ENCODE data around the gene COL2A1. TPM values are rescaled to one million over a fixed set of nuclear protein-coding genes. Genes with fewer than 3 reads are reported as not detected.

COL2A1 gene
- total RNA-seq, 4 donors from 2014 or later, result not detected

DNA sequence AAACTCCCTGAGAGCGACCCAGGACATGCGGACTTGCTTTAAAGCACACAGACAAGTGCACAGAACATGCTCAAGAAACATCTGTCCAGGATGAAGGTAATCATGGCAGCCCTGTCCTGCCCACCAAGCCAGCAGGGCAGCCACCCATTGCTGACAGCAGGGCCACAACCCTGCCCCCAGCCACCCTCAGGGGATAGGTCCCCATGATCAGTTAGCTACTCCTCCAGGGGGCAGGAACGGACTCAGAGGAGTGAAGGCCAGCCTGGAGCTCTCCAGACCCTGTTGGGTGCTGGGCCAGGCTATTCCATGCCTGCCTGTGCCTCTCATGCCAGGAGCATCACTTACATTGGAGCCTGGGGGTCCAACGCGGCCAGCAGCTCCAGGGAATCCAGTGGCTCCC, 25.1 kb downstream of the COL2A1 start:
- TF ChIP-seq, protein P1, sequence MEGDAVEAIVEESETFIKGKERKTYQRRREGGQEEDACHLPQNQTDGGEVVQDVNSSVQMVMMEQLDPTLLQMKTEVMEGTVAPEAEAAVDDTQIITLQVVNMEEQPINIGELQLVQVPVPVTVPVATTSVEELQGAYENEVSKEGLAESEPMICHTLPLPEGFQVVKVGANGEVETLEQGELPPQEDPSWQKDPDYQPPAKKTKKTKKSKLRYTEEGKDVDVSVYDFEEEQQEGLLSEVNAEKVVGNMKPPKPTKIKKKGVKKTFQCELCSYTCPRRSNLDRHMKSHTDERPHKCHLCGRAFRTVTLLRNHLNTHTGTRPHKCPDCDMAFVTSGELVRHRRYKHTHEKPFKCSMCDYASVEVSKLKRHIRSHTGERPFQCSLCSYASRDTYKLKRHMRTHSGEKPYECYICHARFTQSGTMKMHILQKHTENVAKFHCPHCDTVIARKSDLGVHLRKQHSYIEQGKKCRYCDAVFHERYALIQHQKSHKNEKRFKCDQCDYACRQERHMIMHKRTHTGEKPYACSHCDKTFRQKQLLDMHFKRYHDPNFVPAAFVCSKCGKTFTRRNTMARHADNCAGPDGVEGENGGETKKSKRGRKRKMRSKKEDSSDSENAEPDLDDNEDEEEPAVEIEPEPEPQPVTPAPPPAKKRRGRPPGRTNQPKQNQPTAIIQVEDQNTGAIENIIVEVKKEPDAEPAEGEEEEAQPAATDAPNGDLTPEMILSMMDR (IDR thresholded peaks at IDR 0.05; ENCODE audit: low read depth), result no peak

DNA sequence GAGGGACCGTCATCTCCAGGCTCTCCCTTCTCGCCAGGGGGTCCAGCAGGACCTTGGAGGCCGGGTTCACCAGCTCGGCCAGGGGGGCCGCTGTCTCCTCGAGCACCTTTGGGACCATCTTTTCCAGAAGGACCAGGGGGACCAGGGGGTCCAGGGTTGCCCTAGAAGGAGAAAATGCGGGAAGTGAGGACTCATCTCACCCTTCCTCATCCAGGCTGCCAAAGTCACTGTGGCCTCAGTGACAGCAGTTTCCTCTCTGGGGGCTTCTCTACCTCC, 25.7 kb downstream of the COL2A1 start:
- TF ChIP-seq, protein P1 (IDR thresholded peaks at IDR 0.05; ENCODE audit: low read depth), result no peak

DNA sequence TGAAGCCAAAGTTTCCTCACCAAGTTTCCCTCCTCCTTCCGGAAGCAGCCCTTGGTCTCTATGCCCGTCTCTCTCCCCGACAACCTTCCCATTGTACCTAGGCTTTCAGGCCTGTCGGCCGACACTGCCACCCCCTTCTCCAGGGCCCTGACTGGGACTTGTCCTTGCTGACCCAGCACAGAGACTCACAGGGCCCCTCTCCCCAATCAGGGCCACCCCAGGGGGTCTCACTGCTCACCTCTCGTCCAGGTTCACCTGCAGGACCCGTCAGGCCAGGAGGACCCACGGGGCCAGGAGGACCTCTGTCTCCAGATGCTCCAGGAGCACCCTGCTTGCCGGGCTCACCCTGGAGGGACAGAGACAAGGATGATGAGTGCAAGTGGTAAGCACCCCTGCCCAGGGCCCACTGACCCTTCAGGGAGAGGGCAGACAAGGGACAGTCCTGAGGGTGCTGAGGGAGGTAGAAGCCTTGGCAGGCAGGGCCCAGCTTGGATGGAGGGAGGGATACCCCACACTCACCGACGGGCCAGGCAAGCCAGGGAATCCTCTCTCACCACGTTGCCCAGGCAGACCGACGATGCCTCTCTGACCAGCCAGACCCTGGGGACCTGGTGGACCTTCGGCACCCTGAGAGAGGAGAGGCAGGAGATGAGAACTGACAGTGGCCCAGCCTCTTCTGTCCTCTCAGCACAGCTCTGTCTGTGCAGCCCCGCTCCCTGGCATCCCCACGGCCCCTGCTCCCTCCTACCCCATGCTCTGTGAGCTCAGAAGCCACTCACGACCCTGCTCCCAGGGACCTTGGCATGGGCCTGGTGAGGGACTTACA, 26.3 kb downstream of the COL2A1 start:
- TF ChIP-seq, protein P1 (IDR thresholded peaks at IDR 0.05; ENCODE audit: low read depth), result no peak

GRCh38 chr12:47977046-47977771, 27.1 kb downstream of the COL2A1 start:
- TF ChIP-seq, protein P1 (IDR thresholded peaks at IDR 0.05; ENCODE audit: low read depth), result no peak

DNA sequence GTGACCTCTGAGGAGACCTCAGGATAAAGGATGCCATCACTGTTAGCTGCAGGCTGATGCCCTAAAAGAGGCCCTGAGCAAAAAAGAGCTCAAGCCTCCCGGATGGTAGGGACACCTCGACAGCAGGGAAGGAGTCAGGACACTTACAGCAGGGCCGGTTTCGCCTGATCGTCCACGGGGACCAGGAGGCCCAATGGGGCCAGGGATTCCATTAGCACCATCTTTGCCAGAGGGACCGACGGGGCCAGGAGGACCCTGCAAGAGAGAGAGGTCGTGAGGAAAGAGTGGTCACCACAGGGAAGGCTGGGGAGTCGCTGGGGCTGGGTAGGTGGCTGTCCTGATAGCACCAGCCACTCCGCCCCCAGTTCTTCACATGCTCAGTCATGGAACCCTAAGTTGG, 28.5 kb downstream of the COL2A1 start:
- TF ChIP-seq, protein P1 (IDR thresholded peaks at IDR 0.05; ENCODE audit: low read depth), result no peak

DNA sequence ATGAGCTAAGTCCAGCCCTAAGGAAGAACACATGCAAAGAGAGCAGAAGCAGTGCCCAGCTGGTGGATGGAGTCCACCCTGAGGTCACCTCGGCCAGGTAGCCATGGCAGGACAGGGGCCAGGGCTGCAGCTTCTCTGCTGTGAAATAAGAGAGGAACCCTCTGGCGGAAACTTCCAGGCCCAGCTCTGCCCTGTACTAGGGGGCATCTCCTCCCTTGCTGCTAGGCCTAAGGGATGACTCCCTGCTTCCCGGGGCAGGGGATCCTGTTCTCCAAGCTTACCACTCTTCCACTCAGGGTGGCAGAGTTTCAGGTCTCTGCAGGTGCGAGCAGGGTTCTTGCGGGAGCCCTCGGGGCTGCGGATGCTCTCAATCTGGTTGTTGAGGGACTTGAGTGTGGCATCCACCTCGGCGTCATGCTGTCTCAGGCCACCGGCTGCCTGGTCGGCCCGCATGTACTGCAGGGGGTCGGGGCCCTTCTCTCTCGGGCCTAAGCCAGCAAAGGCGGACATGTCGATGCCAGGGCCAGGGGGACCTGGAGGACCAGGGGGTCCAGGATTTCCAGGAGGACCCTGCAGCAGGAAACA, 29.1 kb downstream of the COL2A1 start:
- TF ChIP-seq, protein P1 (IDR thresholded peaks at IDR 0.05; ENCODE audit: low read depth), result no peak

DNA sequence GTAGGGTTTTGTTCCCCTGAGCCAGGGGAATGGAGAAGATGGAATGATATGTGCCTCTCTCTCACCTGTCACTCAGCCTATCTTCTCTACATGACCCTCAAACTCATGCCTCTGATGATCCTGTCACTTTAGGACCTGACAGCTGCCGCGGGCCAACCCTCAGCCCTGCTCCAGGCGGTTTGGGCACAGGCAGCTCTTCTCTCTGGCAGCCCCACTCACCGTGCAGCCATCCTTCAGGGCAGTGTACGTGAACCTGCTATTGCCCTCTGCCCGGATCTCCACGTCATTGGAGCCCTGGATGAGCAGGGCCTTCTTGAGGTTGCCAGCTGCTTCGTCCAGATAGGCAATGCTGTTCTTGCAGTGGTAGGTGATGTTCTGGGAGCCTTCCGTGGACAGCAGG, 30.4 kb downstream of the COL2A1 start:
- TF ChIP-seq, protein P1 (IDR thresholded peaks at IDR 0.05; ENCODE audit: low read depth), result no peak

Data from subcutaneous adipose tissue (tissue), 4 donors.